Measurements from ENCODE around the gene MYL6. TPM values are rescaled to one million over a fixed set of nuclear protein-coding genes. Genes with fewer than 3 reads are reported as not detected.

The MYL6 gene
- total RNA-seq, 1 experiment from 2014 or later: 1,024 TPM

- no peak overlapping the region for H3K4me3 ChIP-seq (ENCODE audit: low read depth in 2 of 2, low read length in 2 of 2)
- ChIA-PET CTCF (interaction anchor here (0.5 to 1.3 kb wide), 2 partner anchors 44 to 71 kb away, joined by 3 to 5 read pairs; partner anchors contain the start of gene ZC3H10), POLR2A (interaction anchor here (0.6 to 0.7 kb wide), 2 partner anchors 12 to 19 kb away, joined by 6 to 21 read pairs; no protein-coding TSS in a partner anchor)
- no peak for DNase-seq (ENCODE audit: low read depth, low spot score)
- H3K27me3 ChIP-seq (ENCODE audit: control insufficient read depth, insufficient read depth, low read length): no peaks in the 10 kb centered on the region
- H3K27ac ChIP-seq (ENCODE audit: low read length): peak overlapping the region; percentile 35; the same call in 1 of the 2 replicates
- BruUV-seq (replicated peaks): no TSS peak
- in situ Hi-C loops (cut with HindIII; ENCODE audit: low pct_unique_long_range_greater_than_20kb, low sequenced_read_pairs): no loop called here
- TF ChIP-seq SIN3A (IDR thresholded peaks at IDR 0.05; ENCODE audit: borderline replicate concordance, insufficient read depth, low read depth, low read length): no peak
- no peak for TF ChIP-seq TCF7L2 (IDR thresholded peaks at IDR 0.05; ENCODE audit: low read depth, low read length)
- TF ChIP-seq REST (IDR thresholded peaks at IDR 0.05; ENCODE audit: insufficient read depth in 1 of 2, low read depth in 2 of 2, low read length in 1 of 2): no peak
- no peak for TF ChIP-seq POLR2AphosphoS5 (IDR thresholded peaks at IDR 0.05; ENCODE audit: low read depth, low read length)
- TF ChIP-seq CTCF (IDR thresholded peaks at IDR 0.05): no peak
- peaks cover 20% of the 10 kb centered on the region for H3K4me1 ChIP-seq (ENCODE audit: control insufficient read depth, insufficient read depth, low read length)
- no peak for ATAC-seq
- H3K9me3 ChIP-seq (ENCODE audit: control insufficient read depth, insufficient read depth, low read depth, low read length): no peaks in the 10 kb centered on the region
- intact Hi-C loops (cut with micrococcal nuclease; ENCODE audit: unreplicated experiment): no loop called here
- peaks cover 2% of the 10 kb centered on the region; the same call in 1 of the 2 replicates for H3K36me3 ChIP-seq (ENCODE audit: control insufficient read depth, insufficient read depth, low read length)
These were observed 3.7 kb downstream of the MYL6 start for GRCh38 chr12:56161690-56162351.

GRCh38 chr12:56162468-56163290 lies 4.5 kb downstream of the MYL6 start:
- intact Hi-C loops (cut with micrococcal nuclease; ENCODE audit: unreplicated experiment) (no loop called here), in situ Hi-C loops (cut with HindIII; ENCODE audit: low pct_unique_long_range_greater_than_20kb, low sequenced_read_pairs) (no loop called here)
- ATAC-seq (no peak), DNase-seq (ENCODE audit: low read depth, low spot score) (no peak)
- H3K27ac ChIP-seq (ENCODE audit: low read length): no peak overlapping the region; the same call in 1 of the 2 replicates
- TF ChIP-seq SIN3A (IDR thresholded peaks at IDR 0.05; ENCODE audit: borderline replicate concordance, insufficient read depth, low read depth, low read length): no peak
- no peak for TF ChIP-seq CTCF (IDR thresholded peaks at IDR 0.05)
- TF ChIP-seq TCF7L2 (IDR thresholded peaks at IDR 0.05; ENCODE audit: low read depth, low read length): no peak
- no peak; the same call in 1 of the 2 replicates for TF ChIP-seq POLR2AphosphoS5 (IDR thresholded peaks at IDR 0.05; ENCODE audit: low read depth, low read length)
- TF ChIP-seq REST (IDR thresholded peaks at IDR 0.05; ENCODE audit: insufficient read depth in 1 of 2, low read depth in 2 of 2, low read length in 1 of 2): no peak
- H3K9me3 ChIP-seq (ENCODE audit: control insufficient read depth, insufficient read depth, low read depth, low read length): no peaks in the 10 kb centered on the region
- BruUV-seq (replicated peaks): TSS peak; percentile 95
- ChIA-PET POLR2A (interaction anchor here (0.7 kb wide), 4 partner anchors 14 to 40 kb away, joined by 4 to 8 read pairs (median 6); no protein-coding TSS in a partner anchor), CTCF (interaction anchor here (0.6 to 0.8 kb wide), 3 partner anchors 26 to 44 kb away, joined by 3 to 8 read pairs (median 5); partner anchors contain the start of genes SMARCC2 and ZC3H10)
- H3K4me3 ChIP-seq (ENCODE audit: low read depth in 2 of 2, low read length in 2 of 2): no peak overlapping the region
- no peaks in the 10 kb centered on the region for H3K27me3 ChIP-seq (ENCODE audit: control insufficient read depth, insufficient read depth, low read length)
- H3K4me1 ChIP-seq (ENCODE audit: control insufficient read depth, insufficient read depth, low read length): peaks cover 15% of the 10 kb centered on the region
- H3K36me3 ChIP-seq (ENCODE audit: control insufficient read depth, insufficient read depth, low read length): peaks cover 2% of the 10 kb centered on the region; the same call in 1 of the 2 replicates

Measured in Panc1 (cell line).